ENCODE data around the gene MTHFSD.

DNA sequence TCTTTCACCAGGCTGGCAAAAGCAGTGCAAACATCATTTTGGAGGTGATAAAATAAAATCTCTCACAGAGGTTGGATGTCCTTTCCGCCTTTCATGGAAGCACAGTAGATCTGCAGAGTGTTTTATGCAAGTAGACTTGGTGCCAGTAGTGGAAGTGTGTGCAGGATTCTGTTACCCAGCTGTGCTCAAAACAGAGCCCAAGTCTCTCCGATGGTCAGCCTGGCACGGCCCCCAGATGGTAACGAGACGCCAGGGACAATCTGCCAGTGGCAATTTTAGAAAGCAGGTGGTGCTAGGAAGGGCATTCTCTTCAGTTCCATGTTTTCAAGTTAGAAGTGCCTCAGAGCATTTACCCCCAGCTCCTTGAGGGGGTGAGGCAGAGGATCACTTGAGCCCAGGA lies 1.5 kb upstream of the MTHFSD start:
- TF ChIP-seq, protein P1, sequence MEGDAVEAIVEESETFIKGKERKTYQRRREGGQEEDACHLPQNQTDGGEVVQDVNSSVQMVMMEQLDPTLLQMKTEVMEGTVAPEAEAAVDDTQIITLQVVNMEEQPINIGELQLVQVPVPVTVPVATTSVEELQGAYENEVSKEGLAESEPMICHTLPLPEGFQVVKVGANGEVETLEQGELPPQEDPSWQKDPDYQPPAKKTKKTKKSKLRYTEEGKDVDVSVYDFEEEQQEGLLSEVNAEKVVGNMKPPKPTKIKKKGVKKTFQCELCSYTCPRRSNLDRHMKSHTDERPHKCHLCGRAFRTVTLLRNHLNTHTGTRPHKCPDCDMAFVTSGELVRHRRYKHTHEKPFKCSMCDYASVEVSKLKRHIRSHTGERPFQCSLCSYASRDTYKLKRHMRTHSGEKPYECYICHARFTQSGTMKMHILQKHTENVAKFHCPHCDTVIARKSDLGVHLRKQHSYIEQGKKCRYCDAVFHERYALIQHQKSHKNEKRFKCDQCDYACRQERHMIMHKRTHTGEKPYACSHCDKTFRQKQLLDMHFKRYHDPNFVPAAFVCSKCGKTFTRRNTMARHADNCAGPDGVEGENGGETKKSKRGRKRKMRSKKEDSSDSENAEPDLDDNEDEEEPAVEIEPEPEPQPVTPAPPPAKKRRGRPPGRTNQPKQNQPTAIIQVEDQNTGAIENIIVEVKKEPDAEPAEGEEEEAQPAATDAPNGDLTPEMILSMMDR (IDR thresholded peaks at IDR 0.05), result no peak
- TF ChIP-seq EP300 (IDR thresholded peaks at IDR 0.05) (no peak), POLR2A (IDR thresholded peaks at IDR 0.05) (no peak)

Measured in tibial nerve (tissue), 4 donors.